OCI-LY3 (cell line): ENCODE measurements around the gene VOPP1.

ENCODE experiments used
- EZH2phosphoT487 ChIP-seq: fragments of 200-600 bp; shearing (Covaris generic); IDR thresholded peaks from 2 replicates; pipeline ENCODE4 v1.6.1; 2018; ENCODE audit warnings: antibody characterized with exemption, mixed run types, low read depth
- TF ChIP-seq, protein P1 (sequence below): fragments of 200-600, 300-600 bp; sonication (generic); IDR thresholded peaks from 2 replicates; pipeline ENCODE4 v1.5.1; 2014; ENCODE audit warnings: antibody characterized with exemption, low read length, low read depth

DNA sequence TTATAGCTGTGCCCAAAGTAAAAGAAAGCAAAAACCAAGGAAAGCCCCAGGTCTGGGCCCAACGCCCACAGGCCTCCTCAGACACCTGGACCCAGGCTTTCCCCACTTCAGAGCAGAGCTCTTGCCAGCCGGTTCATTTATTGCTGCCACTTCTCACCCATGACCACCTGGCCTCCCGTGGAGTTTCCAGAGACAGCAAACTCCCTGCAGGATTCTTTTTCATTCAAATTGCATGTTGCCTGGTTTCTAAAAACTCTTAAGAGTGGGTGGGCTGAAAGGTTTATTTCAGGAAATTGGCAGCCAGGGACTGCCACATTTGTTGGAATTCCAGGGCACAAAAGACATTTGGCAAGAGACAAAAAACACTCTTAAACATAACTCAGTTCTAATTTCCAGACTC is 4.7 kb downstream of the VOPP1 start:
- TF ChIP-seq, protein P1, sequence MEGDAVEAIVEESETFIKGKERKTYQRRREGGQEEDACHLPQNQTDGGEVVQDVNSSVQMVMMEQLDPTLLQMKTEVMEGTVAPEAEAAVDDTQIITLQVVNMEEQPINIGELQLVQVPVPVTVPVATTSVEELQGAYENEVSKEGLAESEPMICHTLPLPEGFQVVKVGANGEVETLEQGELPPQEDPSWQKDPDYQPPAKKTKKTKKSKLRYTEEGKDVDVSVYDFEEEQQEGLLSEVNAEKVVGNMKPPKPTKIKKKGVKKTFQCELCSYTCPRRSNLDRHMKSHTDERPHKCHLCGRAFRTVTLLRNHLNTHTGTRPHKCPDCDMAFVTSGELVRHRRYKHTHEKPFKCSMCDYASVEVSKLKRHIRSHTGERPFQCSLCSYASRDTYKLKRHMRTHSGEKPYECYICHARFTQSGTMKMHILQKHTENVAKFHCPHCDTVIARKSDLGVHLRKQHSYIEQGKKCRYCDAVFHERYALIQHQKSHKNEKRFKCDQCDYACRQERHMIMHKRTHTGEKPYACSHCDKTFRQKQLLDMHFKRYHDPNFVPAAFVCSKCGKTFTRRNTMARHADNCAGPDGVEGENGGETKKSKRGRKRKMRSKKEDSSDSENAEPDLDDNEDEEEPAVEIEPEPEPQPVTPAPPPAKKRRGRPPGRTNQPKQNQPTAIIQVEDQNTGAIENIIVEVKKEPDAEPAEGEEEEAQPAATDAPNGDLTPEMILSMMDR, result no peak
- TF ChIP-seq EZH2phosphoT487, result no peak
